ENCODE results near the gene AKAP3.

- TF ChIP-seq CTCF (IDR thresholded peaks at IDR 0.05; ENCODE audit: insufficient read depth, low read length, poor library complexity, severe bottlenecking), result no peak
- TF ChIP-seq EZH2phosphoT487 (conservative IDR thresholded peaks at IDR 0.05; ENCODE audit: low read length), result no peak
Observed at GRCh38 chr12:4572680-4573079, 76.2 kb downstream of the AKAP3 start.
